CD14-positive monocyte (primary cell): ENCODE measurements around the gene WDR5. TPM values are rescaled to one million over a fixed set of nuclear protein-coding genes. Genes with fewer than 3 reads are reported as not detected.

Experiments used
- DNase-seq, 3 donors: peaks; one replicate each; pipeline ENCODE4 v3.0.0-alpha.2; 2011 to 2022
- H2AFZ ChIP-seq: 2 replicates; pipeline ENCODE4 v1.6.0; 2012; ENCODE audit warnings: mild to moderate bottlenecking, low read depth, low read length, inconsistent platforms; ENCODE audit not compliant: insufficient read depth, poor library complexity, severe bottlenecking
- H3K27ac ChIP-seq, 2 donors: 1 replicate in 1 of 2; 2 replicates in 1 of 2; pipeline ENCODE4 v1.5.1; 2012 to 2013; ENCODE audit warnings: low read length in 2 of 2, control low read depth in 1 of 2, inconsistent platforms in 1 of 2, low read depth in 1 of 2, mild to moderate bottlenecking in 1 of 2
- H3K27me3 ChIP-seq, 2 donors: one replicate each; pipeline versions ENCODE4 v1.6.0 to v1.6.1; 2011 to 2013; ENCODE audit warnings: low read length in 2 of 2; ENCODE audit not compliant: control insufficient read depth in 2 of 2, insufficient read depth in 2 of 2
- H3K36me3 ChIP-seq, 2 donors: replicated peaks in 1 of 2; 1 replicate in 1 of 2; 2 replicates in 1 of 2; pipeline versions ENCODE4 v1.5.1 to v1.6.1; 2012 to 2013; ENCODE audit warnings: low read length in 2 of 2, control low read depth in 1 of 2, inconsistent platforms in 1 of 2, mild to moderate bottlenecking in 1 of 2; ENCODE audit not compliant: insufficient read depth in 2 of 2, control insufficient read depth in 1 of 2
- H3K4me1 ChIP-seq, 2 donors: 1 replicate in 1 of 2; 2 replicates in 1 of 2; pipeline versions ENCODE4 v1.5.1 to v1.6.1; 2012 to 2013; ENCODE audit warnings: low read length in 2 of 2, control low read depth in 1 of 2, inconsistent platforms in 1 of 2, mild to moderate bottlenecking in 1 of 2, moderate library complexity in 1 of 2; ENCODE audit not compliant: insufficient read depth in 2 of 2, control insufficient read depth in 1 of 2
- H3K4me2 ChIP-seq: replicated peaks from 2 replicates; pipeline ENCODE3; 2012; ENCODE audit warnings: low read length, moderate library complexity, mild to moderate bottlenecking; ENCODE audit not compliant: poor library complexity, severe bottlenecking; ENCODE audit errors: extremely low read depth
- H3K4me3 ChIP-seq, 3 experiments: fragments of 200-600 bp in 1 of 3; sonication (generic) in 1 of 3; replicated peaks in 1 of 3; 1 replicate in 2 of 3; 2 replicates in 1 of 3; pipeline ENCODE4 v1.5.1; 2011 to 2013; ENCODE audit warnings: low read length in 3 of 3, mild to moderate bottlenecking in 3 of 3, control low read depth in 2 of 3, low read depth in 2 of 3, inconsistent platforms in 1 of 3, moderate library complexity in 1 of 3
- H3K79me2 ChIP-seq: 2 replicates; pipeline ENCODE4 v1.6.0; 2012; ENCODE audit warnings: mild to moderate bottlenecking, control low read depth, inconsistent platforms, low read length, moderate library complexity; ENCODE audit not compliant: insufficient read depth
- H3K9ac ChIP-seq: 2 replicates; pipeline ENCODE4 v1.6.0; 2017; ENCODE audit warnings: low read length, mild to moderate bottlenecking; ENCODE audit not compliant: insufficient read depth, poor library complexity, severe bottlenecking
- H3K9me3 ChIP-seq, 2 donors: replicated peaks in 1 of 2; 1 replicate in 1 of 2; 2 replicates in 1 of 2; pipeline versions ENCODE4 v1.5.1 to v1.6.1; 2012 to 2013; ENCODE audit warnings: low read length in 2 of 2, control low read depth in 1 of 2; ENCODE audit not compliant: control insufficient read depth in 1 of 2, insufficient read depth in 1 of 2
- H4K20me1 ChIP-seq: 2 replicates; pipeline ENCODE4 v1.6.0; 2012; ENCODE audit warnings: mild to moderate bottlenecking, low read length, control low read depth, moderate library complexity; ENCODE audit not compliant: insufficient read depth
- H3K27ac Mint-ChIP-seq, 7 donors: one replicate each; pipeline ENCODE4 v1.8.0; 2020; ENCODE audit warnings: mild to moderate bottlenecking in 7 of 7, mixed read lengths in 7 of 7, moderate library complexity in 6 of 7, inconsistent platforms in 2 of 7
- H3K27me3 Mint-ChIP-seq, 3 donors: one replicate each; pipeline ENCODE4 v1.8.0; 2021 to 2022; ENCODE audit warnings: low read depth in 3 of 3, mild to moderate bottlenecking in 3 of 3, mixed read lengths in 3 of 3, moderate library complexity in 3 of 3, inconsistent platforms in 1 of 3
- H3K36me3 Mint-ChIP-seq, 2 donors: one replicate each; pipeline ENCODE4 v1.8.0; 2020; ENCODE audit warnings: mixed read lengths in 2 of 2, inconsistent platforms in 1 of 2, mild to moderate bottlenecking in 1 of 2
- H3K4me1 Mint-ChIP-seq: one replicate; pipeline ENCODE4 v1.8.0; 2020; ENCODE audit warnings: mild to moderate bottlenecking, mixed read lengths
- H3K4me3 Mint-ChIP-seq, 2 donors: one replicate each; pipeline ENCODE4 v1.8.0; 2020; ENCODE audit warnings: mild to moderate bottlenecking in 2 of 2, mixed read lengths in 2 of 2, moderate library complexity in 1 of 2
- H3K9me3 Mint-ChIP-seq, 7 donors: one replicate each; pipeline ENCODE4 v1.8.0; 2020 to 2022; ENCODE audit warnings: mixed read lengths in 7 of 7, mild to moderate bottlenecking in 6 of 7, moderate library complexity in 6 of 7, inconsistent platforms in 2 of 7
- CTCF ChIP-seq: fragments of 200-600 bp; IDR thresholded peaks from one replicate; pipeline ENCODE4 v1.8.0; 2022; ENCODE audit warnings: antibody characterized with exemption, mild to moderate bottlenecking
- WGBS: methylation state at CpG from one replicate; pipeline ENCODE4 v1.1.5; 2013; ENCODE audit warnings: missing lambda C conversion rate; ENCODE audit not compliant: insufficient coverage; 5-methylcytosine and 5-hydroxymethylcytosine counted together
- intact Hi-C, 2 donors: fragments of 100-400 bp; cut with micrococcal nuclease; formaldehyde crosslinking; loops; one replicate each; pipeline versions ENCODE4 v1.15.0 to v1.15.1; 2023
- polyA plus RNA-seq, 3 donors: library from polyadenylated mRNA; depleted of rRNA in 1 of 3; unstranded in 2 of 3; stranded (reverse) in 1 of 3; fragments of 300-500 nt in 2 of 3; fragments of >200 nt in 1 of 3; fragmentation: Illumina TruSeq in 2 of 3; gene quantifications; 1 replicate in 2 of 3; 2 replicates in 1 of 3; pipeline ENCODE4 v1.2.3, GENCODE V29; 2012 to 2021

Gene WDR5
- polyA plus RNA-seq, 3 donors = 8.7 to 17.3 (median 10.2) TPM

GRCh38 chr9:134155812-134156377 lies 20.0 kb downstream of the WDR5 start:
- no peaks in the 10 kb centered on the region for H3K9me3 Mint-ChIP-seq
- Histone ChIP-seq H3K36me3 (peaks cover 85 to 88% of the 10 kb centered on the region in 2 donors), H3K4me3 (no peak overlapping the region), H2AFZ (no peak overlapping the region), H3K27me3 (no peaks in the 10 kb centered on the region), H4K20me1 (peaks cover under 1% of the 10 kb centered on the region), H3K9ac (no peak overlapping the region), H3K4me2 (no peak overlapping the region), H3K79me2 (peaks cover 3% of the 10 kb centered on the region), H3K9me3 (no peaks in the 10 kb centered on the region), H3K4me1 (no peaks in the 10 kb centered on the region), H3K27ac (no peak overlapping the region)
- intact Hi-C loops = no loop called here
- no peak for DNase-seq
- no peaks in the 10 kb centered on the region for H3K27me3 Mint-ChIP-seq
- no peak overlapping the region for H3K4me3 Mint-ChIP-seq
- no peaks in the 10 kb centered on the region for H3K4me1 Mint-ChIP-seq
- H3K27ac Mint-ChIP-seq = no peak overlapping the region
- no peak for TF ChIP-seq CTCF
- peaks cover 71 to 89% of the 10 kb centered on the region in 2 donors for H3K36me3 Mint-ChIP-seq
- 97% methylated on average over 15 of the region's 20 CpGs for WGBS

GRCh38 chr9:134156564-134157377 lies 20.9 kb downstream of the WDR5 start:
- no peak for TF ChIP-seq CTCF
- no peaks in the 10 kb centered on the region for H4K20me1 ChIP-seq
- no peak overlapping the region for H3K9ac ChIP-seq
- no peaks in the 10 kb centered on the region for H3K27me3 ChIP-seq
- H3K4me2 ChIP-seq = no peak overlapping the region
- peak overlapping the region in 2 of 7 donors; percentile 36 to 66 for H3K27ac Mint-ChIP-seq
- no peak for DNase-seq
- peaks cover 3% of the 10 kb centered on the region for H3K79me2 ChIP-seq
- peaks cover 0 to 2% (median 0%) of the 10 kb centered on the region in 3 donors for H3K27me3 Mint-ChIP-seq
- intact Hi-C loops = no loop called here
- H3K4me1 Mint-ChIP-seq = no peaks in the 10 kb centered on the region
- no peak overlapping the region for H3K27ac ChIP-seq
- no peaks in the 10 kb centered on the region for H3K4me1 ChIP-seq
- peaks cover 62 to 84% of the 10 kb centered on the region in 2 donors for H3K36me3 Mint-ChIP-seq
- H3K36me3 ChIP-seq = peaks cover 77 to 79% of the 10 kb centered on the region in 2 donors
- 98% methylated on average over 29 of the region's 33 CpGs for WGBS
- no peaks in the 10 kb centered on the region for H3K9me3 Mint-ChIP-seq
- no peak overlapping the region for H2AFZ ChIP-seq
- no peak overlapping the region for H3K4me3 Mint-ChIP-seq
- no peak overlapping the region for H3K4me3 ChIP-seq
- H3K9me3 ChIP-seq = no peaks in the 10 kb centered on the region
